NCI-H2196 treated with DMSO at 0.1 percent for 48 hours (cell line): ENCODE data around the gene ARSJ.
"Not testable (repeated sequence)": the region's sequence is repeated elsewhere in the genome, so short reads cannot be mapped to it uniquely, and the experiment has no call there.

ENCODE experiments used
- DNase-seq: peaks from one replicate; lab custom pipeline; 2025; ENCODE audit not compliant: unreplicated experiment; lab: John Stamatoyannopoulos, UW

ARSJ gene

DNA sequence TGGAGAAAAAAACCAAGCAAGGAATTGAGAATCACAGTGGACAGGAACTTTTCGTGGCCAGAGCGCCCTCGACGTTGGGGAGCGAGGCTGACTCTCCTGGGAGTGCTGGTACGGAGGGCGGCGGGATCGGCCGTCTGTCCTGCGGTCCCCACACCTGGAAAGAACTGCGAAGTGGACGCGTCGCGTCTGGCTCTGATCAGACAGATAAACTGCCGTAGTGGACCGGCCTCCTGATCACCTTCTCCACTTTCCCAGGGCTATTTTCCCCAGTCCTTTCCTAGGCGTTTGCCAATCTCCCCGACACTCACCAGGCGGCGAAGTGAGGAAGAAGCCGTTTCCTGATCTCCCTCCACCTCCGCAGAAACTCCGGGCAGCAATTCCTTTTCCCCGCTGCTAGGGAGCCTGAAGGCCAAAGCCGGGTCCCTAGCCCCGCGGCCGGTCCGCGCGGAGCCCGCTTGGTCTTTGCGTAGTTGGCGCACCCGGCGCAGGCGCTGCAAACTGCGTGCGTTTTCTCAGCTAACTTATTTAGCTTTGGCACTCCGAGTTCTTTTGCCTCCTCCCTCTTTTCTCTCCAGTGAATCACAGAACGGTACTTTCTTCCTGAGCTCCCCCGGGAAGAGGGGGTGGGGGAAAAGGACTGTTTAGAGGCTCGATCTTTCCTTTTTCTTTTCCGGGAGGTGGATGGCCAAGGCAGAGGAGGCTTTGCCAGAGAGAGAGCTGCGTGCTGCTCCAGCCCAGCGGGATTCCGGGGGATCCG is at the start of gene ARSJ:
ARSJ (minus strand) TSS at position 500 of the 757 bp plus-strand sequence. CDS start 813 bp downstream, outside the sequence.
- DNase-seq = no peak

DNA sequence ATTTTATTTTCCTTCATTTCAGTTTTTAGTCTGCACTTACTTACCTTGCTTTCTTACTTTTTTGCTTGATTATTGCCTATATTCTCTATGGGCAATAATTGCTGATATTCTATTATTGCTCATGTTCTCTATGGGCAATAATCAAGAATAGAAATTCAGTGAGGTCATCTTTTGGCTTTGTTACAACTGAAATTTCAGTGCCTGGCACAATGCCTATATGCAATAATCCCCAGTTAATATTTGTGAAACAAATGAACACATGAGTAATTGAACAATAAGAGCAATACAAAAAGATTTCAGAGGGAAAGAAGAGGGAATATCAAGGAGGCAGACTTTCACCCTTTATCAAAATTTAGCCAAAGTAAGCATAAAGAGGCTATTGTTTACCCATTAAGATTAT is 48.6 kb upstream of the ARSJ start:
- DNase-seq = no peak

DNA sequence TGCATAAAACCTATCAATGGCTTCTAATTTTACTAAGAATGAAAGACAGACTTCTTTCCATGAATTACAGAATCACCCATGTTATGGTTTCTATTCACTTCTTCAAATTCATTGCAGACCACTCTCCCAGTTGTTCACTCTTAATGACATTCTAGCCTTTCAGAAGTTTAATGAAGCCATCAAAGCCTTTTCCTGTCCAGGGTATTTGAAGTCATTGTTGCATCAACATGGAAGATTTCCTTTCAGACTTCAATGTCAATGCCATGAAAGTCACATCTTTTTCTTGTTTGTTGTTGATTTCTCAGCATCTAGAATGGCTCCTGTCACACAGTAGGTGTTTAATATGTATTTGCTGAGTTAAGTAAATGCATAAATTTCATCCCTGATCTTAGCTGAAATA is 48.1 kb upstream of the ARSJ start:
- no peak for DNase-seq

DNA sequence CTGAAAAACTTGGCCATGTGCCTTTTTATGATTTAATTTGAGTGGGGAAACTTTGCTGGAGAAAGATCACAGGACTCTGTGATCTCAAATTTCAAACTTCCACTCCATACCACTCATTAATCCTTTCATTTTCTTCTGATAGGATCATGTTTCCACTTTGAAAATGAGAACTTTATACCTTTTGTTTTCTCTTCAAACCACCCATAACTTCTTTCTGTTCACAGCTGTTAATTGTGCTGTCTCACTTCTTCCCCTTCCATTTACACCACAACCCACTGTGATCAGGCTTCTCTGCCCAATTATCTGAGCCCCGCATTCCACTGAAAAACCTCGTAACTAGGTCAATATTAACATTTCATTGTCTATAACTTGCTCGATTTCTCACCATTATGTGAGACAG is 47.0 kb upstream of the ARSJ start:
- no peak for DNase-seq

DNA sequence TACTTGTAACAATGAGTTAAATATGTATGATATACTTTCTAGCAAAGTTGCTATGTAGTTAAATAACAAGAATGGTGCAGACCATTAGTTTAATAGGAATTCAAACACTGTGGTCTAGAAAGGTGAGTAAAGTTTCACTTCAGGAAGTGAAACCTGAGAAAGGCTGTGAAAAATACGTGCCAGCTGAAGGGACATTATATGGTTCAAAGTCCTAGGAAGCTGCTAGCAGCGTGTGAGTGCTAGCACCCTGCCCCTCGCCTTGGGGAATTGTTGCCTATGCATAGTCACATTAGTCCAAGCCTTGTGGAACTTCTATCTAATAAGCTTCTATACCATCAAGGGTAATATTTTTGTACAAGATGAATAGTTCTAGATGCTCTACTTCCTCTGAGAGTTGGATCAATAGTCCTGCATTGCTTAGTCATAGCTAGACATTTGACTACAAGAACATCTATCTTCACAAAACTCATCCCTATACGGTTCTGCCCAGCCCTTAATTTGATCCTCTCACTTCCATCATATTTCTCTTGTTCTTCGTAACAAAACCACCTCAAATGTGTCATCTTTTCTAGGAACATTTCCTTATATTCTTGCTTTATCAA is 45.8 kb upstream of the ARSJ start:
- no peak for DNase-seq

DNA sequence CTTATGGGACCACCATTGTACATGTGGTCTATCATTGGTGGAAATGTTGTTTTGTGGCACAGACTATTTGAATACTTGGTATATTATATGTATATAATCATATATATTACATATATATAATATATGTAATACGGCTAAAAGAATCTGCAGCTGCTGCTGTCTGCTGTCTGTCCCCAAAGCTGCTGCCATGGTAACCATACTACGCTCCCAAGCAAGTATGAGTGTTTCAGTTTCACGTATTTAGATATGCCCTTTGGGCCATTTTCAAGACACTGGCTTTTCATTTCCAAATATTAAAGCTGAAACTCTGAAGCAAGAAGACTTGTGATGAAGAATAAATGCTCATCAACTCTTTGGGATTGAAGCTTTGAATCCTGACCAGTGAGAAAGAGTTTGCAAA is 42.0 kb upstream of the ARSJ start:
- no peak for DNase-seq

DNA sequence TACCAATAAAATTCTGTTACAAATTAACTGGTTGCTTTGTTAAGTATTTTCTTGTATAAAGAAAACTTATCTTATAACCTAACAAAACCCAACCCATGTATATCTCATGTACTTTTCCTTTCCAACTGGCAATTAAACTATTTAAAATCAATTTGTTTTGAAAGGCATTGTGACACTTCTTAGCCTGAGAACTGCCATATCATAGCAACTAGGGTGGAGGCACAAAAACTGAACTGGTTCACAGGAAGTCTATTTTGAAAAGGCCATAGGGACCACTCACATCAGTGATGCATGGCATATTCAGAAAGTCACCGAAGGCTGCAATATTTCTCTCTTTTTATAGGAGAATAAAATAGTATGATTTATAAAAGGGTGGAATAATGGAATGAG is 40.5 kb upstream of the ARSJ start:
- DNase-seq = no peak

DNA sequence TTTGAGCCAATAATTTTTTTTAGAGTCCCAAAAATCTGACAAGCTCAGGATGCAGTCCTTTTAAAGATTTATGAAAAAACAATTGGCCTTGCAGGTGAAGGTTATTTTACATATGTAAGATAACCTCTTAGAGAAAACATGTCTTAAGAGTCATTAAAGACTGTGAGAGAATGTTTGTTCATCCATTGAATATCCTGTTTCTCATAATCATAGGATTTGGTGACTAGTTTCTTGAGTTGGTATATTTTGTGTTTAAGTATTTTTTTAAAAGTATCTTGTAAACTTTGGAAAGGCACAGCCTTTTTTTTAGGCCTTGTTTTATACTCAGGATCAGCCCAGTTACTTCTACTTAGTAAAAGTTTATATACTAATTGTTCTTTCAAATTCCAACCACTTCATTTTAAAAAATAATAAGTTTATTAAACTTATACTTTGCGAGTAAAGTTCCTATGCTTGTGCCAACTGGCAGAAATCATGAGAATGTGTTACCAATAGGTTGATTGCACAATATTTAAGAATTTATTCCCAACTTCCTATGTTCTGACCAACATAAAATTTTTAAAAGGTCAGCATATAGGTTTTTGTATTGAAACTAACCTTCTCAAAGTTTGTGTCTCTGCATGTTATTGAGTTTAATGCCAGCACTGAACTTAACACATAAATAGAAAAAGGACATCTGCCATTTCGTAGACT is 40.0 kb upstream of the ARSJ start:
- DNase-seq = no peak

DNA sequence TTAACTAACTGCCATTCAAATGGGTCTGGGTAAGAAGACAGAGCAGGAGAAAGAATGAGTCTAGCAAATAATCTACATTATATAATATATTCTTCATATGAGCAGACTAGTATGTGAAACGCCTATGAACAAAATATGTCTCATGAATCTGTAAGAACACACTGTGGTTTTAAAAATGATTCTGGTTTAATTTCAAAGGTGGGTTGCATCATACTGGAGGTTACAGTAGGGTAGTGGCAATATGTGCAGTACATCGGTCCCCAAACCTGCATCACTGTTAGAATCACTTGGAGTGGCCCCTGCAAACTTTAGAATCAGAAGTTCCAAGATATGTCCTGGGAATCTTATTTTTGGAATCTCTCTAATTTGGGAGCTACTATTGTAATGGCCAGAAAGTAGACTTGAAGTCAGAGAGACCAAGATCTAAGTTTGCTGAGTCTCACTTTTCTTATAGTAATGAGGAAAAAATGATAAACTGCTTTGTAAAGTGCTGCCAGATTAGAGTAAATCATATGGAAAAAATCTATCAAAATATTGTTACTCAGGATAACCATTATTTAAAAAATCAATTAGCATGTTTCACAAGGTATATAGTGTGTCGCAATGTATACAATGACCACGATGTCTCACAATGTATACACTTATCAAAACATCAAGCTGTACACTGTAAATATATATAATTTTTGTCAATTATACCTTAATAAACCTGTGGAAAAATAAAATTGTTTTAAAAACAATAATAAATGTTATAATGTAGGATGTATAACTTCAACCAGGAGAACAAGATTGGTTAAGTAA is 37.9 kb upstream of the ARSJ start:
- no peak for DNase-seq

DNA sequence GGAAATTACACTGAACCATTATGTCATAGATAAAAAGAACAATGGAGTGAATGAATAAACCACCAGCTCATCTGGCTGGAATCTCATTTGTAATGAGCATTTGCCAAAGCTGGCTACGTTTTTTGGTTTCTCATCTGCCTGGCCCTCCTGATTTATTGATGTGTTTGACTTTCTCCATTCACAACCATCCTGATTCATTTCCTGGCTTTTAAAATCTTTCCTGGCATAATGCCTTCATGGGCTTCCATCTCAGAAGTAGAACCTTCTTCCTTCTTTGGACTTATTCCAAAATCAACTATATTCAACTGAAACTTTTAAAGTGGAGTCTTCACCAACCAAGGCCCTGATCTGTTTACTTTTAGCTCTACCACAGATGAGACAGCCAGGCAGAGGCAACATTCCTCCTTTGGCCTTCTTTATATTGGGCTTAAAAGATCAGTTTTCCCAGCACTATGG is 36.0 kb upstream of the ARSJ start:
- DNase-seq = no peak

DNA sequence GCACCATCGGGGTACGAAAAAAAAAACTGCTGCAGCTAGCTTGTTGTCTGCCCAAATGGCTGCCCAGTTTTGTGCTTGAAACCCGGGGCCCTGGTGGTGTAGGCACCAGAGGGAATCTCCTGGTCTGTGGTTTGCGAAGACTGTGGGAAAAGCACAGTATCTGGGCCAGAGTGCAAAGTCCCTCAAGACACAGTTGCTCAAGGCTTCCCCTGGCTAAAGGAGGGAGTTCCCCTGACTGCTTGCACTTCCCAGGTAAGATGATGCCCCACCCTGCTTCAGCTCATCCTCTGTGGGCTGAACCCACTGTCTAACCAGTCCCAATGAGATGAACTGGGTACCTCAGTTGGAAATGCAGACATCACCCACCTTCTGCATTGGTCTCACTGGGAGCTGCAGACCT is 33.8 kb upstream of the ARSJ start:
- DNase-seq = not testable (repeated sequence)

DNA sequence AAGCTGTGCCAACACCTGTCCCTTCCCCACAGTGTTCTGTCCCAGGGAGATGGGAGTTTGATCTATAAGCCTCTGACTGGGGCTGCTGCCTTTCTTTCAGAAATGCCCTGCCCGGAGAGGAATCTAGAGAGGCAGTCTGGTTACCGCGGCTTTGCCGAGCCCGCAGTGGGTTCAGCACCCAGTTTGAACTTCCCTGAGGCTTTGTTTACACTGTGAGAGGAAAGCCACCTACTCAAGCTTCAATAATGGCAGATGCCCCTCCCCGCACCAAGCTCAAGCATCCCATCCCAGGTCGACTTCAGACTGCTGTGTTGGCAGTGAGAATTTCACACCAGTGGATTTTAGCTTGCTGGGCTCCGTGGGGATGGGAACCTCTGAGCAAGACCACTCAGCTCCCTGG is 33.3 kb upstream of the ARSJ start:
- DNase-seq = no peak

DNA sequence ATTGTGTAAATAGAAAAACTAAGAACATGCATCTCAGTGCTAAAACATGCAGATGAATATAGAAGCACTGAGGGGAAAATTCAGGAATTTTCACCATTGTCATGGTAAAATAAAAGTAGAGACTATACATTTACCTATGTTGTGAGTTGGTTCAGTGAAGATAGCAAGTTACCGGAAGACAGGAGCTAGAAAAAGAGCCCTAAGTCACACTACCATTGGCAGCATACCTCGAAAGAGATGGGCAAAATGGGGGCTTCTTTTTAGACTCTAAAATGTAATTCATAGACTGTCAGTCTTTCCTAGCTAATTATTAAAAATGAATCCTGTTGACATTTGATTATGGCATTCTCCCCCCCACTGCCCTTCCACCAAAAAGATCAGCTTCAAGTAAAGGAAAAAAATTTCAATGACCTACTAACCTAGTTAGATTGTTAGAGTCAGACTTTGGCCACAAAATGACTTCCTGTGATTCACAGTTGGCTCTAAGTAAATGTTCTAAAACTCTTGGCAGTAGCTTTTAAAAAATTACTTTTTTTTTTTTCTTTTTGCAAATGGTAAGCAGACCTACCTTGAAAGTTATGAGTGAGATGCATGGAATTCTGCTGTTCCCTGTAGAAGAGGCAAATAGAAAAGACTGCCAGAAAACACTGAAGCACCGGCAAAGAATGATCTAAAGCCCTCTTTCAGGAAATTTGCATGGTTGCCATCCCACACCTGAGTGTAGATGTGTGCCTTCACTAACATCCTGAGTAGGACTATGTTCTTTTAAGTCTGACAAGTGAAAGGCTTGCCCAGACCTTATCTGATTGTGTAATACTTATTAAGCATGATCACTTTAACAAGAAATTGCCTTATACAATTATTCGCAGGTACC is 26.4 kb upstream of the ARSJ start:
- DNase-seq = no peak

DNA sequence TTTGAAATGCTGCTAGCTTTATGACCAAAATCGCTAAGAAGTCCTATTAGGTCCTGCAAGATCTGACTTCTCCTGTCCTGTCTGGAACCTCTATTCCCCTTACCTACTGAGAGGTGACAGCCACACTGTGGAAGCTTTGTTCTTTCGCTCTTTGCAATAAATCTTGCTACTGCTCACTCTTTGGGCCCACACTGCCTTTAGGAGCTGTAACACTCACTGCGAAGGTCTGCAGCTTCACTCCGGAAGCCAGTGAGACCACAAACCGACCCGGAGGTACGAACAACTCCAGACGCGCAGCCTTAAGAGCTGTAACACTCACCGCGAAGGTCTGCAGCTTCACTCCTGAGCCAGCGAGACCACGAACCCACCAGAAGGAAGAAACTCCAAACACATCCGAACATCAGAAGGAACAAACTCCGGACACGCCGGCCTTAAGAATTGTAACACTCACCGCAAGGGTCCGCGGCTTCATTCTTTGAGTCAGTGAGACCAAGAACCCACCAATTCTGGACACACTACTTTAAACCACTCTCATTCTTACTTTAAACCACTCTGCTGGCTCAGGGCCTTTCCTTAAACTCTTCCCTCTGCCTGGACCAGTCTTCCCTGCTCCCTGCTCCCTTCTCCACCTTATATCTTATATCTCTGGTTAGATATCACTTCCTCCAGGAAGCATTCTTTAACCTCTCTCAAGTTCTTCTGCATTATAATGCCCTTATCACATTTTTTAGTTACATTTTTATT is 25.2 kb upstream of the ARSJ start:
- not testable (repeated sequence) for DNase-seq

DNA sequence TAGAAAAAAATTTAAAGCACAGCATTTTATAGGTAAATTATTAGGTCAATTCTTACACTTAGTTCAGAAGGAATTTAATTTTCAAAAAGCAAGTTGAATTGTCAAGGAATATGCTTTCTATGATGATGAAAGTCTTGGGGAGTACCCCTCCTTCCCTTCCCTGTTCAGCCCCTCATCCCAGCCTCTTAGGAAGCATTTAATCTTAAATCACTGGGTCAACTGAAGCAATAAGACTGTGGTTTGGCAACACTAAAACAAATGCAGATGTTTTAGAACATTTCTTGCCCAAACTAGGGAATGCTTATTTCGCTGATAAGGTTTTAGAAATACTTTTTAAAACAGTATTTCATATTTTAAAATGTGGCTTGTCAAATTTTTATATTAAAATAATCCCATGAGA is 19.1 kb upstream of the ARSJ start:
- no peak for DNase-seq

DNA sequence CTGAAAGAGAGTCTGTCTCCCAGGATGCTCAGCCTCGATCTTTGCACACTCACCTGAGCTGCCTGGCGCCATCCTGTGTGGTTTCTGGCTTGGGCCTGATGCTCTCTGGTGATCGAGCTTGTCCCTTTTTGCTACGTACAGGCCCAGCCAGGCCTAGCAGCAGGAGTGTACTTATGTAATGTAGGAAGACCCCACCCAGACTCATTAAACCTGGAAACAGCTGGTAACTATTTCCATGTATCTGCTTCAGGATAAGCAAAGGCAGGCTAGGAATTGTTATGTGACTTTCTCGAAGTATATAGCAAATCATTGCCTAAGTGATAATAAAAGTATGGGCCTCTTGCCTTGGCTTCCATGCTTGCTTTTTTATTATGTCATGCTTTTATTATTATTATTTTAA is 18.6 kb upstream of the ARSJ start:
- DNase-seq = no peak

DNA sequence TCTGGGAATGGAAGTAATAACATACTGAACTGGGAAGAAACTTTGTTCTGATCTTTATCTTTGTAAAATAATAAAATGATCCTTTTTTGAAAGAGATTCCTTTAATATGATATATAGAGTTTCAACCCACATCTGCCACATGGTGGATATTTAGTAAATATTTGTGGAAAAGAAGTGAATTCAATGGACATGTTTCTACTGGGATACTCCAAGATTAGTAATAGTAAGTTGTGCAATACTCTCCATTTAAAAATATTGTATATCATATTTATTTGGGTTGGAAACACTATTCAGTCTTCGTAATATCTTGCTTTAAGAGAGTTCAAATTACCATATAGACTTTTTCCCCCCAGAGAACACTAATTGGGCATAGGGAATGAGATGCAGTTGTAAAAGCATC is 17.8 kb upstream of the ARSJ start:
- no peak for DNase-seq

DNA sequence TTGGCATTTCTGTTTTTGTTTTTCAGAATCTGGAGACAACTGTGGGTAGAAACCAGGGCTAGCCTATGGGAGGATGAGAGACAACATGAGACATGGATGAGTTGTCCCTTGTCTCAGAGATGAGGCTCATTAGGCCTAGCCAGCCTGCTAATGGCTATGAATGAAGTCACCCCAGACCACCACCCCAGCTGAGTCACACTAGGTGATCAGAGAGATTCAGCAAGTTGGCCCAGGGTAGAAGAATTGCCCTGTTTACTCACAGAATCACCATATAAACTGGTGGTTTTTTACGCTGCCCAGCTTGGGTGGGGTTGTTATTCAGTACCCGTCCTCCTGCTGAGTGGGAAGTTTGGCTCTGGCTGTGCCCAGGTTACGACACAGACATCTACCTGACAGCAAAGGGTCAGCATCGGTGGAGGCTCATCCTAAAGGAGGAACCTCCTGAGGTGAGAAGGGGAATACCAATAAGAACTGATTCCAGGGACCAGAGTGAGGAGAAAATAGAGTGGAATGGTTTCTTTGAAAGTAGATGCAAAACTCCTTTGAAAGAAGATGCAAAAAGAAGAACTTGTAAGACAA is 17.2 kb upstream of the ARSJ start:
- no peak for DNase-seq

DNA sequence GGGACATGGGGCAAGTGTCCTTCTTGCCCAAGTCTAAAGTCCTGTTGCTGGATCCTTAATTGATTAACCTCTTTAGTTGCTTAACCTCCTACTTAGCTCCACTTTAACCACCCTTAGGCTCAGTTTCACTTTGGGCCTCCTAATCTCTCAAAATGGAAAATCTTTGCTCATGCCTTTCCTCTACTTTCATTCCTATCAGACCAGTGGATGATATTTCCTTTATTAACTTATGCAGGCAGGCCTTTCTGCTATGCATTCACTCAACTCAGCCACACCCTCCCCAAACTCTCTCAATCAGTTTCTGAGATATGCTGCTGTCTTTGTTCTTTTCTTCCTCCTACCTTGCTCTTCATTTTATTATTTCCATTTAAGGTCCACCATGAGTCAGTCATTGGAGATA is 14.4 kb upstream of the ARSJ start:
- no peak for DNase-seq
